ENCODE results near the gene SIX2. TPM values are rescaled to one million over a fixed set of nuclear protein-coding genes. Genes with fewer than 3 reads are reported as not detected.
"Not testable (repeated sequence)": the region's sequence is repeated elsewhere in the genome, so short reads cannot be mapped to it uniquely, and the experiment has no call there.

Gene SIX2
- total and polyA plus RNA-seq, 9 of the 15 experiments (the other 6 are each of a cell fraction or from before 2014, with no cell fraction given) = not detected

- Histone ChIP-seq H3K27me3 (ENCODE audit: control insufficient read depth in 2 of 2, insufficient read depth in 2 of 2, low read length in 2 of 2) (peaks cover 0 to 5% of the 10 kb centered on the region in 2 experiments; a peak in 2 of 5 replicates), H2AFZ (ENCODE audit: low read depth, low read length) (no peak overlapping the region), H4K20me1 (replicated peaks; ENCODE audit: control insufficient read depth, insufficient read depth, low read length) (no peaks in the 10 kb centered on the region), H3K9me1 (ENCODE audit: control insufficient read depth, insufficient read depth, low read length) (no peaks in the 10 kb centered on the region), H3K36me3 (ENCODE audit: control insufficient read depth, insufficient read depth, low read length) (no peaks in the 10 kb centered on the region), H3K27ac (ENCODE audit: extremely low read depth, low read depth, low read length) (no peak overlapping the region), H3K4me1 (replicated peaks in 1 of 2; ENCODE audit: control insufficient read depth in 2 of 2, insufficient read depth in 2 of 2, low read length in 2 of 2) (no peaks in the 10 kb centered on the region), H3K4me2 (ENCODE audit: insufficient read depth, low read length) (no peak overlapping the region), H3K9me3 (replicated peaks; ENCODE audit: control insufficient read depth, insufficient read depth, low read depth, low read length) (no peaks in the 10 kb centered on the region), H3K79me2 (ENCODE audit: control insufficient read depth, insufficient read depth, low read length) (no peaks in the 10 kb centered on the region), H3K4me3 (no peak overlapping the region), H3K9ac (ENCODE audit: insufficient read depth in 1 of 2, low read depth in 2 of 2, low read length in 2 of 2) (no peak overlapping the region)
- ATAC-seq (no peak), DNase-seq (ENCODE audit: extremely low read depth in 1 of 4, low spot score in 3 of 4) (no peak), FAIRE-seq (no peak)
- POLR2A ChIA-PET = no interaction called here
- intact Hi-C loops (cut with micrococcal nuclease) (no loop called here), in situ Hi-C loops (cut with MboI) (no loop called here)
- CTCF ChIA-PET (ENCODE audit: low intra/inter-chr PET ratio) = no interaction called here
- no peak for TF ChIP-seq ATF6 (CRISPR knock-in tag; IDR thresholded peaks at IDR 0.05)
- no peak for TF ChIP-seq PTBP1 (IDR thresholded peaks at IDR 0.05; ENCODE audit: low read depth, low read length)
- no peak for TF ChIP-seq ZBTB9 (CRISPR knock-in tag; IDR thresholded peaks at IDR 0.05)
- no peak for TF ChIP-seq HNRNPUL1 (IDR thresholded peaks at IDR 0.05; ENCODE audit: low read length)
- no peak for TF ChIP-seq E2F8 (IDR thresholded peaks at IDR 0.05; ENCODE audit: low read depth, partially characterized antibody)
- TF ChIP-seq MCM2 (IDR thresholded peaks at IDR 0.05; ENCODE audit: low read depth) = no peak
- TF ChIP-seq CBX2 (IDR thresholded peaks at IDR 0.05; ENCODE audit: insufficient read depth, low read length, poor library complexity, severe bottlenecking) = no peak
- BruUV-seq (replicated peaks) = no TSS peak
Measured at GRCh38 chr2:45040786-45041185, 31.5 kb upstream of the SIX2 start.

- in situ Hi-C loops (cut with MboI); CTCF ChIA-PET (ENCODE audit: low intra/inter-chr PET ratio); FAIRE-seq: not testable (repeated sequence)
Measured at GRCh38 chr2:45039804-45040203, 30.6 kb upstream of the SIX2 start.

More at GRCh38 chr2:45039804-45040203, 30.6 kb upstream of the SIX2 start:
- H3K27ac ChIP-seq (ENCODE audit: extremely low read depth, low read depth, low read length); H2AFZ ChIP-seq (ENCODE audit: low read depth, low read length); H3K27me3 ChIP-seq (ENCODE audit: control insufficient read depth in 2 of 2, insufficient read depth in 2 of 2, low read length in 2 of 2); H3K79me2 ChIP-seq (ENCODE audit: control insufficient read depth, insufficient read depth, low read length); H3K9me1 ChIP-seq (ENCODE audit: control insufficient read depth, insufficient read depth, low read length); DNase-seq (ENCODE audit: extremely low read depth in 1 of 4, low spot score in 3 of 4); ATAC-seq; H3K9me3 ChIP-seq (replicated peaks; ENCODE audit: control insufficient read depth, insufficient read depth, low read depth, low read length); H4K20me1 ChIP-seq (replicated peaks; ENCODE audit: control insufficient read depth, insufficient read depth, low read length); H3K36me3 ChIP-seq (ENCODE audit: control insufficient read depth, insufficient read depth, low read length); BruUV-seq (replicated peaks); intact Hi-C loops (cut with micrococcal nuclease); H3K4me2 ChIP-seq (ENCODE audit: insufficient read depth, low read length); H3K4me1 ChIP-seq (replicated peaks in 1 of 2; ENCODE audit: control insufficient read depth in 2 of 2, insufficient read depth in 2 of 2, low read length in 2 of 2); H3K9ac ChIP-seq (ENCODE audit: insufficient read depth in 1 of 2, low read depth in 2 of 2, low read length in 2 of 2); POLR2A ChIA-PET; H3K4me3 ChIP-seq: not testable (repeated sequence)
- WGBS (ENCODE audit: insufficient coverage, low coverage, missing lambda C conversion rate) = 13% methylated on average over 5 of the region's 5 CpGs

Data from K562 (cell line).